ENCODE results near the gene OR5K4. TPM values are rescaled to one million over a fixed set of nuclear protein-coding genes. Genes with fewer than 3 reads are reported as not detected.

OR5K4 gene
- total and polyA plus RNA-seq, 2 of the 4 experiments (the other 2 are of a cell fraction) = not detected

- H2AFZ ChIP-seq (replicated peaks; ENCODE audit: low read length, poor library complexity) = no peak overlapping the region
- TF ChIP-seq FOS (IDR thresholded peaks at IDR 0.05; ENCODE audit: low read depth, low read length) (no peak), NFE2L2 (IDR thresholded peaks at IDR 0.05; ENCODE audit: low read depth, low read length) (no peak), USF2 (IDR thresholded peaks at IDR 0.05; ENCODE audit: low read depth, low read length) (no peak), MAZ (IDR thresholded peaks at IDR 0.05; ENCODE audit: borderline replicate concordance, low read depth, low read length) (no peak), CTCF (conservative IDR thresholded peaks at IDR 0.05; ENCODE audit: low read depth, low read length) (no peak), ELK1 (IDR thresholded peaks at IDR 0.05; ENCODE audit: borderline replicate concordance, low read depth, low read length) (no peak), MAFK (IDR thresholded peaks at IDR 0.05; ENCODE audit: low read depth, low read length) (no peak), BHLHE40 (IDR thresholded peaks at IDR 0.05; ENCODE audit: low read depth, low read length) (no peak), MXI1 (IDR thresholded peaks at IDR 0.05; ENCODE audit: borderline replicate concordance, low read depth, low read length) (no peak), RFX5 (IDR thresholded peaks at IDR 0.05; ENCODE audit: low read depth, low read length) (no peak), CEBPB (IDR thresholded peaks at IDR 0.05; ENCODE audit: low read depth, low read length) (no peak), POLR2A (IDR thresholded peaks at IDR 0.05; ENCODE audit: low read depth, low read length) (no peak)
- no peak overlapping the region for H2BK5ac ChIP-seq (ENCODE audit: low read depth, low read length, poor library complexity, severe bottlenecking)
- H3K27ac ChIP-seq (ENCODE audit: insufficient read depth, low read length) = no peak overlapping the region
- ChIA-PET POLR2A (ENCODE audit: unreplicated experiment) (no interaction called here), CTCF (no interaction called here)
- H3K4ac ChIP-seq (ENCODE audit: low read depth, low read length) = no peak overlapping the region
- no peak overlapping the region for H3K23ac ChIP-seq (ENCODE audit: low read depth, low read length)
- H3K27me3 ChIP-seq (ENCODE audit: control insufficient read depth, insufficient read depth, low read length) = peaks cover 3% of the 10 kb centered on the region; the same call in 1 of the 2 replicates
- H4K8ac ChIP-seq (ENCODE audit: low read depth in 2 of 2, low read length in 2 of 2) = no peak overlapping the region
- no peak overlapping the region for H2BK15ac ChIP-seq (ENCODE audit: low read depth, low read length)
- no peaks in the 10 kb centered on the region for H4K20me1 ChIP-seq (ENCODE audit: insufficient read depth, low read length)
- BruUV-seq (replicated peaks) = no TSS peak
- no peak overlapping the region for H3K18ac ChIP-seq (ENCODE audit: low read depth, low read length)
- no peaks in the 10 kb centered on the region for H3K36me3 ChIP-seq (ENCODE audit: control insufficient read depth, insufficient read depth, low read length)
- no peak overlapping the region for H3K14ac ChIP-seq (replicated peaks; ENCODE audit: low read depth, low read length)
- no peak overlapping the region for H2BK120ac ChIP-seq (ENCODE audit: low read depth, low read length)
- intact Hi-C loops (cut with micrococcal nuclease) = loop anchor here (10.0 kb wide), 1 partner anchor 529 kb away; no protein-coding TSS in a partner anchor
- no peak overlapping the region for H3K9ac ChIP-seq (ENCODE audit: low read depth, low read length)
- no peaks in the 10 kb centered on the region for H3K9me1 ChIP-seq (ENCODE audit: insufficient read depth, low read length)
- H2AK9ac ChIP-seq (replicated peaks; ENCODE audit: low read depth, low read length, poor library complexity) = no peak overlapping the region
- in situ Hi-C loops (cut with MboI; ENCODE audit: low sequenced_read_pairs) = no loop called here
- dilution Hi-C loops (cut with HindIII; ENCODE audit: low sequenced_read_pairs, unreplicated experiment) = no loop called here
- no peak overlapping the region for H3K4me2 ChIP-seq (ENCODE audit: low read depth, low read length)
- H4K5ac ChIP-seq (ENCODE audit: low read depth, low read length) = no peak overlapping the region
- no peak overlapping the region for H4K91ac ChIP-seq (ENCODE audit: insufficient read depth, low read depth, low read length)
- H2AK5ac ChIP-seq (ENCODE audit: low read depth, low read length) = no peak overlapping the region
- no peak overlapping the region for H2BK20ac ChIP-seq (ENCODE audit: low read depth, low read length)
- H3K4me1 ChIP-seq (ENCODE audit: control insufficient read depth, insufficient read depth, low read length) = no peaks in the 10 kb centered on the region
- H3K9me3 ChIP-seq (ENCODE audit: control insufficient read depth, insufficient read depth, low read length) = no peaks in the 10 kb centered on the region
- H3K79me1 ChIP-seq (ENCODE audit: low read depth in 1 of 2, low read length in 2 of 2) = no peaks in the 10 kb centered on the region
- no peak for ATAC-seq (ENCODE audit: low read depth)
- H3K4me3 ChIP-seq (ENCODE audit: insufficient read depth, low read depth, low read length) = no peak overlapping the region
- no peak for DNase-seq
- H3K56ac ChIP-seq (ENCODE audit: extremely low read depth, insufficient read depth, low read length) = no peak overlapping the region
Observed at GRCh38 chr3:98323425-98323824, 30.2 kb upstream of the OR5K4 start.

All from IMR-90 (cell line).